WTC11 (cell line): Measurements from ENCODE around the gene SLC37A3. TPM values are rescaled to one million over a fixed set of nuclear protein-coding genes. Genes with fewer than 3 reads are reported as not detected.
A peak's percentile ranks its signal among the peaks of the same experiment; 100 is the strongest.

Experiments used
- ATAC-seq: fragments of 200-7000 bp; cut with Tn5 transposase; 2 replicates; pipeline ENCODE4 v1.10.0; 2021; ENCODE audit warnings: mild to moderate bottlenecking, moderate library complexity
- CTCF ChIA-PET: fragments of 300-600 bp; sonication (Branson Sonifier 250); formaldehyde crosslinking; loops from one replicate; lab custom pipeline; 2021; ENCODE audit warnings: antibody characterized with exemption; lab: Charles Lee
- POLR2A ChIA-PET: fragments of 350-600 bp; sonication (Branson Sonifier 250); formaldehyde crosslinking; loops from one replicate; lab custom pipeline; 2021; ENCODE audit warnings: antibody characterized with exemption; lab: Charles Lee
- DNase-seq: peaks from one replicate; pipeline ENCODE4 v3.0.0; 2021; ENCODE audit warnings: low spot score
- H3K27ac Mint-ChIP-seq: 2 replicates; pipeline ENCODE4 v1.8.0; 2021; ENCODE audit warnings: mixed read lengths
- H3K27me3 Mint-ChIP-seq: 2 replicates; pipeline ENCODE4 v1.8.0; 2021; ENCODE audit warnings: low read depth, mild to moderate bottlenecking, moderate library complexity, mixed read lengths
- H3K36me3 Mint-ChIP-seq: 2 replicates; pipeline ENCODE4 v1.8.0; 2021; ENCODE audit warnings: mixed read lengths
- H3K4me1 Mint-ChIP-seq: 2 replicates; pipeline ENCODE4 v1.8.0; 2022; ENCODE audit warnings: mixed read lengths
- H3K4me3 Mint-ChIP-seq: 2 replicates; pipeline ENCODE4 v1.8.0; 2021; ENCODE audit warnings: mild to moderate bottlenecking, moderate library complexity, mixed read lengths
- H3K9me3 Mint-ChIP-seq: 2 replicates; pipeline ENCODE4 v1.8.0; 2021; ENCODE audit warnings: mixed read lengths
- CREB1 ChIP-seq: sonication (generic); formaldehyde crosslinking; IDR thresholded peaks from 2 replicates; pipeline ENCODE4 v1.8.0; 2023; ENCODE audit warnings: mild to moderate bottlenecking, missing genetic modification reagents
- GRHL2 ChIP-seq: fragments of 250-450 bp; sonication (Bioruptor Pico); IDR thresholded peaks from 2 replicates; pipeline ENCODE4 v1.8.0; 2022; ENCODE audit warnings: mild to moderate bottlenecking, moderate library complexity; ENCODE audit not compliant: insufficient replicate concordance, severe bottlenecking
- JAZF1 ChIP-seq: fragments of 250-450 bp; sonication (Bioruptor Pico); IDR thresholded peaks from 2 replicates; pipeline ENCODE4 v1.9.0; 2021; ENCODE audit warnings: moderate library complexity, mild to moderate bottlenecking, inconsistent platforms
- MXD4 ChIP-seq: fragments of 250-450 bp; sonication (Bioruptor Pico); IDR thresholded peaks from 2 replicates; pipeline ENCODE4 v1.8.0; 2021; ENCODE audit warnings: mild to moderate bottlenecking, moderate library complexity, borderline replicate concordance
- NR2C2 ChIP-seq: sonication (generic); formaldehyde crosslinking; IDR thresholded peaks from 2 replicates; pipeline ENCODE4 v1.8.0; 2022; ENCODE audit warnings: mild to moderate bottlenecking, missing genetic modification reagents
- OVOL2 ChIP-seq: fragments of 250-450 bp; sonication (Bioruptor Pico); IDR thresholded peaks from 2 replicates; pipeline ENCODE4 v1.9.0; 2021; ENCODE audit warnings: mild to moderate bottlenecking, borderline replicate concordance
- PRRX2 ChIP-seq: fragments of 250-450 bp; sonication (Bioruptor Pico); IDR thresholded peaks from 2 replicates; pipeline ENCODE4 v1.8.0; 2021; ENCODE audit warnings: mild to moderate bottlenecking
- RORB ChIP-seq: fragments of 250-450 bp; sonication (Bioruptor Pico); IDR thresholded peaks from 2 replicates; pipeline ENCODE4 v1.9.0; 2021; ENCODE audit warnings: mild to moderate bottlenecking
- SP1 ChIP-seq: sonication (generic); formaldehyde crosslinking; conservative IDR thresholded peaks from 2 replicates; pipeline ENCODE4 v1.8.1; 2022; ENCODE audit warnings: missing genetic modification reagents
- TP53 ChIP-seq: sonication (generic); formaldehyde crosslinking; IDR thresholded peaks from 2 replicates; pipeline ENCODE4 v1.8.1; 2023; ENCODE audit warnings: mild to moderate bottlenecking, missing genetic modification reagents
- ZNF219 ChIP-seq: sonication (generic); formaldehyde crosslinking; IDR thresholded peaks from 2 replicates; pipeline ENCODE4 v1.8.0; 2023; ENCODE audit warnings: missing genetic modification reagents, mild to moderate bottlenecking, borderline replicate concordance
- ZNF396 ChIP-seq: fragments of 250-450 bp; sonication (Bioruptor Pico); IDR thresholded peaks from 2 replicates; pipeline ENCODE4 v1.8.0; 2021; ENCODE audit warnings: mild to moderate bottlenecking, moderate library complexity, borderline replicate concordance
- total RNA-seq: library from RNA; stranded (reverse); gene quantifications from 3 replicates; pipeline ENCODE4 v1.2.3, GENCODE V29; 2021
- TF ChIP-seq, protein P1 (sequence below): fragments of 250-450 bp; sonication (Bioruptor Pico); conservative IDR thresholded peaks from 2 replicates; pipeline ENCODE4 v1.9.0; 2021; ENCODE audit warnings: mild to moderate bottlenecking
- TF ChIP-seq, protein P2 (sequence below): sonication (generic); formaldehyde crosslinking; IDR thresholded peaks from 2 replicates; pipeline ENCODE4 v1.8.0; 2023; ENCODE audit warnings: missing genetic modification reagents
- TF ChIP-seq, protein P3 (sequence below): sonication (generic); formaldehyde crosslinking; conservative IDR thresholded peaks from 2 replicates; pipeline ENCODE4 v1.8.1; 2022; ENCODE audit warnings: mild to moderate bottlenecking, missing genetic modification reagents
- TF ChIP-seq, protein P4 (sequence below): fragments of 250-450 bp; sonication (Bioruptor Pico); IDR thresholded peaks from 2 replicates; pipeline ENCODE4 v1.9.0; 2021; ENCODE audit warnings: moderate library complexity, mild to moderate bottlenecking, inconsistent platforms, borderline replicate concordance
- TF ChIP-seq, protein P5 (sequence below): sonication (generic); formaldehyde crosslinking; IDR thresholded peaks from 2 replicates; pipeline ENCODE4 v1.8.1; 2022; ENCODE audit warnings: missing genetic modification reagents, borderline replicate concordance
- TF ChIP-seq, protein P6 (sequence below): sonication (generic); formaldehyde crosslinking; IDR thresholded peaks from 2 replicates; pipeline ENCODE4 v1.8.0; 2023; ENCODE audit warnings: mild to moderate bottlenecking, missing genetic modification reagents
- TF ChIP-seq, protein P7 (sequence below): sonication (generic); formaldehyde crosslinking; IDR thresholded peaks from 2 replicates; pipeline ENCODE4 v1.8.0; 2022; ENCODE audit warnings: mild to moderate bottlenecking, missing genetic modification reagents
- TF ChIP-seq, protein P8 (sequence below): fragments of 250-450 bp; sonication (Bioruptor Pico); IDR thresholded peaks from 2 replicates; pipeline ENCODE4 v2.1.2; 2022; ENCODE audit warnings: mild to moderate bottlenecking, moderate library complexity
- TF ChIP-seq, protein P9 (sequence below): sonication (generic); formaldehyde crosslinking; IDR thresholded peaks from 2 replicates; pipeline ENCODE4 v1.8.1; 2023; ENCODE audit warnings: mild to moderate bottlenecking, missing genetic modification reagents
- TF ChIP-seq, protein P10 (sequence below): sonication (generic); formaldehyde crosslinking; IDR thresholded peaks from 2 replicates; pipeline ENCODE4 v1.8.1; 2022; ENCODE audit warnings: low read depth, missing genetic modification reagents, borderline replicate concordance

Gene SLC37A3
- total RNA-seq, 1 experiment from 2014 or later, result 54.8 TPM

DNA sequence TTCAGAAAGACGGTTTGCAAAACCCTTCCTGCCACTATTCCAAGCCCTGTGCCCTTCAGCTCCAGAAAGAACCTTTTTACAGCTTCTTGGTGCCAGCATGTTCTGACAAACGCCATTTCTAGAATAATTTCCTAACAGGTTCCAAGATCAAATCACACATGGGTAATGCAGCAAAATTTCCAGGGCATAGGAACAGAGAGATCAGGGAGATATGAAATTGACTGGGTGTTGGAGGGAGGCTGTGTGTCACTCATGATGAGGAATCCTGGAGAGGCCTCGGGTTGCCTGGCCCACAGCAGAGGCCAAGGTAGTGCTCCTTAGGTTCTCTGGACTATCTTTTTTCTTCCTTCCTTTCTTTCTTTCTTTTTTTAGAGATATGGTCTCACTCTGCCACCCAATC lies 35.1 kb upstream of the SLC37A3 start (continued):
- TF ChIP-seq, protein P1, sequence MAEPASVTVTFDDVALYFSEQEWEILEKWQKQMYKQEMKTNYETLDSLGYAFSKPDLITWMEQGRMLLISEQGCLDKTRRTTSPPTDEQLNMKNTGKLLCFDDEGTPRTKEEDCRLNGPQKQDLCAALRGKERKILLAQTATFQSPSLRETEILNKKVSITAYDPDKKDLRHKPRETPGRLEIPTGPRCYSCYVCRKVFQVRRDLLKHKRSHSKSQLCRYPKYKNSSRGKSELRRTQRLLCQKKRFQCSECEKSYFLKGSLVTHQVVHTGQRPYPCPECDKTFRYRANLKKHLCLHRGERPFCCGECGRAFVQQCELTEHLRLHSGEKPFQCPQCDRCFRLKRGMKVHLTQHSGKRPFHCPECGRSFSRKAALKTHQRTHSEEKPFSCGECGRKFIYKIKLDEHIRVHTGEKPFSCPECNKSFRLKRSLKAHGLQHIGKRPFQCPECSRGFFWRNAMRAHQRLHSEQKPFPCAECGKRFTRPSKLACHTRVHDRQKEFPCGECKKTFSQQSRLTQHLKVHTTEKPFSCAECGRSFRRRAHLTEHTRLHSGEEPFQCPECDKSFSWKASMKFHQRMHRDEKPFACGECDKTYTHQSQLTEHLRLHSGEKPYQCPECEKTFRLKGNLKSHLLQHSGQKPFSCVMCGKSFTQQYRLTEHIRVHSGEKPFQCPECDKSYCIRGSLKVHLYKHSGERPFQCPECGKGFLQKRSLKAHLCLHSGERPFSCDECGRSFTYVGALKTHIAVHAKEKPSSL (CRISPR knock-in tag), result no peak
- no peak for TF ChIP-seq CREB1 (CRISPR knock-in tag)
- TF ChIP-seq GRHL2 (CRISPR knock-in tag), result no peak
- TF ChIP-seq, protein P2, sequence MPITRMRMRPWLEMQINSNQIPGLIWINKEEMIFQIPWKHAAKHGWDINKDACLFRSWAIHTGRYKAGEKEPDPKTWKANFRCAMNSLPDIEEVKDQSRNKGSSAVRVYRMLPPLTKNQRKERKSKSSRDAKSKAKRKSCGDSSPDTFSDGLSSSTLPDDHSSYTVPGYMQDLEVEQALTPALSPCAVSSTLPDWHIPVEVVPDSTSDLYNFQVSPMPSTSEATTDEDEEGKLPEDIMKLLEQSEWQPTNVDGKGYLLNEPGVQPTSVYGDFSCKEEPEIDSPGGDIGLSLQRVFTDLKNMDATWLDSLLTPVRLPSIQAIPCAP (CRISPR knock-in tag), result no peak

DNA sequence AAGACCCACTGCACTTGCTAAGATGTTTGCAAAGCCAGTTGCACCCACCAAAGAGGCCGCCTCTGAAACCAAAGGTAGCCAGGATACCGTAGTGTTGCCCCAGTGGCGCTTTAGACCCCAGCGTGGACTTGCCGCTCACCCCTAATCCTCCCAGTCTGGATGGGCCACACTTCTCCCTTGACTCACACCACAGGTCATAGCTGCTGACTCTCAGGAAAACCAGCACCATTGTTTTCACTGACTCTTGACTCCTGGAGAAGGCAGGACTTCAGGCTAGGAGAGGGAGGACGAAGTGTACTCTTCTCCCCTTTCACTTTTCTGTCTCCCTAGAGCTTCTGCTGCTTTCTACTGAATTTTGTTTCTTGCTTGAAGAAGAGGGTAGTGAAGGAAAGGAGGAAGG lies 27.8 kb upstream of the SLC37A3 start:
- no peak for TF ChIP-seq TP53
- TF ChIP-seq, protein P3, sequence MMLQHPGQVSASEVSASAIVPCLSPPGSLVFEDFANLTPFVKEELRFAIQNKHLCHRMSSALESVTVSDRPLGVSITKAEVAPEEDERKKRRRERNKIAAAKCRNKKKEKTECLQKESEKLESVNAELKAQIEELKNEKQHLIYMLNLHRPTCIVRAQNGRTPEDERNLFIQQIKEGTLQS (CRISPR knock-in tag), result no peak
- no peak for TF ChIP-seq PRRX2 (CRISPR knock-in tag)
- TF ChIP-seq, protein P4, sequence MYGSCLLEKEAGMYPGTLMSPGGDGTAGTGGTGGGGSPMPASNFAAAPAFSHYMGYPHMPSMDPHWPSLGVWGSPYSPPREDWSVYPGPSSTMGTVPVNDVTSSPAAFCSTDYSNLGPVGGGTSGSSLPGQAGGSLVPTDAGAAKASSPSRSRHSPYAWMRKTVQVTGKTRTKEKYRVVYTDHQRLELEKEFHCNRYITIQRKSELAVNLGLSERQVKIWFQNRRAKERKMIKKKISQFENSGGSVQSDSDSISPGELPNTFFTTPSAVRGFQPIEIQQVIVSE, result no peak
- TF ChIP-seq ZNF219 (CRISPR knock-in tag), result no peak
- TF ChIP-seq NR2C2, result no peak
- TF ChIP-seq, protein P5, sequence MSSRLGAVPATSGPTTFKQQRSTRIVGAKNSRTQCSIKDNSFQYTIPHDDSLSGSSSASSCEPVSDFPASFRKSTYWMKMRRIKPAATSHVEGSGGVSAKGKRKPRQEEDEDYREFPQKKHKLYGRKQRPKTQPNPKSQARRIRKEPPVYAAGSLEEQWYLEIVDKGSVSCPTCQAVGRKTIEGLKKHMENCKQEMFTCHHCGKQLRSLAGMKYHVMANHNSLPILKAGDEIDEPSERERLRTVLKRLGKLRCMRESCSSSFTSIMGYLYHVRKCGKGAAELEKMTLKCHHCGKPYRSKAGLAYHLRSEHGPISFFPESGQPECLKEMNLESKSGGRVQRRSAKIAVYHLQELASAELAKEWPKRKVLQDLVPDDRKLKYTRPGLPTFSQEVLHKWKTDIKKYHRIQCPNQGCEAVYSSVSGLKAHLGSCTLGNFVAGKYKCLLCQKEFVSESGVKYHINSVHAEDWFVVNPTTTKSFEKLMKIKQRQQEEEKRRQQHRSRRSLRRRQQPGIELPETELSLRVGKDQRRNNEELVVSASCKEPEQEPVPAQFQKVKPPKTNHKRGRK (CRISPR knock-in tag), result no peak
- no peak for TF ChIP-seq OVOL2 (CRISPR knock-in tag)
- TF ChIP-seq, protein P6, sequence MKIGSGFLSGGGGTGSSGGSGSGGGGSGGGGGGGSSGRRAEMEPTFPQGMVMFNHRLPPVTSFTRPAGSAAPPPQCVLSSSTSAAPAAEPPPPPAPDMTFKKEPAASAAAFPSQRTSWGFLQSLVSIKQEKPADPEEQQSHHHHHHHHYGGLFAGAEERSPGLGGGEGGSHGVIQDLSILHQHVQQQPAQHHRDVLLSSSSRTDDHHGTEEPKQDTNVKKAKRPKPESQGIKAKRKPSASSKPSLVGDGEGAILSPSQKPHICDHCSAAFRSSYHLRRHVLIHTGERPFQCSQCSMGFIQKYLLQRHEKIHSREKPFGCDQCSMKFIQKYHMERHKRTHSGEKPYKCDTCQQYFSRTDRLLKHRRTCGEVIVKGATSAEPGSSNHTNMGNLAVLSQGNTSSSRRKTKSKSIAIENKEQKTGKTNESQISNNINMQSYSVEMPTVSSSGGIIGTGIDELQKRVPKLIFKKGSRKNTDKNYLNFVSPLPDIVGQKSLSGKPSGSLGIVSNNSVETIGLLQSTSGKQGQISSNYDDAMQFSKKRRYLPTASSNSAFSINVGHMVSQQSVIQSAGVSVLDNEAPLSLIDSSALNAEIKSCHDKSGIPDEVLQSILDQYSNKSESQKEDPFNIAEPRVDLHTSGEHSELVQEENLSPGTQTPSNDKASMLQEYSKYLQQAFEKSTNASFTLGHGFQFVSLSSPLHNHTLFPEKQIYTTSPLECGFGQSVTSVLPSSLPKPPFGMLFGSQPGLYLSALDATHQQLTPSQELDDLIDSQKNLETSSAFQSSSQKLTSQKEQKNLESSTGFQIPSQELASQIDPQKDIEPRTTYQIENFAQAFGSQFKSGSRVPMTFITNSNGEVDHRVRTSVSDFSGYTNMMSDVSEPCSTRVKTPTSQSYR, result no peak
- no peak for TF ChIP-seq RORB (CRISPR knock-in tag)
- TF ChIP-seq, protein P7, sequence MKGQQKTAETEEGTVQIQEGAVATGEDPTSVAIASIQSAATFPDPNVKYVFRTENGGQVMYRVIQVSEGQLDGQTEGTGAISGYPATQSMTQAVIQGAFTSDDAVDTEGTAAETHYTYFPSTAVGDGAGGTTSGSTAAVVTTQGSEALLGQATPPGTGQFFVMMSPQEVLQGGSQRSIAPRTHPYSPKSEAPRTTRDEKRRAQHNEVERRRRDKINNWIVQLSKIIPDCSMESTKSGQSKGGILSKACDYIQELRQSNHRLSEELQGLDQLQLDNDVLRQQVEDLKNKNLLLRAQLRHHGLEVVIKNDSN (CRISPR knock-in tag), result no peak
- no peak for TF ChIP-seq MXD4 (CRISPR knock-in tag)
- TF ChIP-seq, protein P8, sequence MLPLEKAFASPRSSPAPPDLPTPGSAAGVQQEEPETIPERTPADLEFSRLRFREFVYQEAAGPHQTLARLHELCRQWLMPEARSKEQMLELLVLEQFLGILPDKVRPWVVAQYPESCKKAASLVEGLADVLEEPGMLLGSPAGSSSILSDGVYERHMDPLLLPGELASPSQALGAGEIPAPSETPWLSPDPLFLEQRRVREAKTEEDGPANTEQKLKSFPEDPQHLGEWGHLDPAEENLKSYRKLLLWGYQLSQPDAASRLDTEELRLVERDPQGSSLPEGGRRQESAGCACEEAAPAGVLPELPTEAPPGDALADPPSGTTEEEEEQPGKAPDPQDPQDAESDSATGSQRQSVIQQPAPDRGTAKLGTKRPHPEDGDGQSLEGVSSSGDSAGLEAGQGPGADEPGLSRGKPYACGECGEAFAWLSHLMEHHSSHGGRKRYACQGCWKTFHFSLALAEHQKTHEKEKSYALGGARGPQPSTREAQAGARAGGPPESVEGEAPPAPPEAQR (CRISPR knock-in tag), result no peak
- no peak for TF ChIP-seq SP1 (CRISPR knock-in tag)
- TF ChIP-seq JAZF1, result no peak
- TF ChIP-seq, protein P9, sequence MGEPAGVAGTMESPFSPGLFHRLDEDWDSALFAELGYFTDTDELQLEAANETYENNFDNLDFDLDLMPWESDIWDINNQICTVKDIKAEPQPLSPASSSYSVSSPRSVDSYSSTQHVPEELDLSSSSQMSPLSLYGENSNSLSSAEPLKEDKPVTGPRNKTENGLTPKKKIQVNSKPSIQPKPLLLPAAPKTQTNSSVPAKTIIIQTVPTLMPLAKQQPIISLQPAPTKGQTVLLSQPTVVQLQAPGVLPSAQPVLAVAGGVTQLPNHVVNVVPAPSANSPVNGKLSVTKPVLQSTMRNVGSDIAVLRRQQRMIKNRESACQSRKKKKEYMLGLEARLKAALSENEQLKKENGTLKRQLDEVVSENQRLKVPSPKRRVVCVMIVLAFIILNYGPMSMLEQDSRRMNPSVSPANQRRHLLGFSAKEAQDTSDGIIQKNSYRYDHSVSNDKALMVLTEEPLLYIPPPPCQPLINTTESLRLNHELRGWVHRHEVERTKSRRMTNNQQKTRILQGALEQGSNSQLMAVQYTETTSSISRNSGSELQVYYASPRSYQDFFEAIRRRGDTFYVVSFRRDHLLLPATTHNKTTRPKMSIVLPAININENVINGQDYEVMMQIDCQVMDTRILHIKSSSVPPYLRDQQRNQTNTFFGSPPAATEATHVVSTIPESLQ (CRISPR knock-in tag), result no peak
- TF ChIP-seq, protein P10, sequence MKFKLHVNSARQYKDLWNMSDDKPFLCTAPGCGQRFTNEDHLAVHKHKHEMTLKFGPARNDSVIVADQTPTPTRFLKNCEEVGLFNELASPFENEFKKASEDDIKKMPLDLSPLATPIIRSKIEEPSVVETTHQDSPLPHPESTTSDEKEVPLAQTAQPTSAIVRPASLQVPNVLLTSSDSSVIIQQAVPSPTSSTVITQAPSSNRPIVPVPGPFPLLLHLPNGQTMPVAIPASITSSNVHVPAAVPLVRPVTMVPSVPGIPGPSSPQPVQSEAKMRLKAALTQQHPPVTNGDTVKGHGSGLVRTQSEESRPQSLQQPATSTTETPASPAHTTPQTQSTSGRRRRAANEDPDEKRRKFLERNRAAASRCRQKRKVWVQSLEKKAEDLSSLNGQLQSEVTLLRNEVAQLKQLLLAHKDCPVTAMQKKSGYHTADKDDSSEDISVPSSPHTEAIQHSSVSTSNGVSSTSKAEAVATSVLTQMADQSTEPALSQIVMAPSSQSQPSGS, result no peak
- TF ChIP-seq ZNF396 (CRISPR knock-in tag), result no peak
- TF ChIP-seq, all 79 proteins: peak for 0
- ChIA-PET CTCF (no interaction called here), POLR2A (no interaction called here)
- no peak for ATAC-seq
- Mint-ChIP-seq H3K9me3 (no peaks in the 10 kb centered on the region), H3K27me3 (no peaks in the 10 kb centered on the region), H3K27ac (0 out of 2 replicates have a peak overlapping the region, but pooled peaks have one; percentile 28), H3K4me3 (no peak overlapping the region), H3K36me3 (peaks cover 15% of the 10 kb centered on the region), H3K4me1 (no peaks in the 10 kb centered on the region)
- no peak for DNase-seq
